IPS DF 6.9 (cell line): ENCODE data around the gene SRC.

Source experiments
- DNase-seq: peaks from one replicate; pipeline ENCODE4 v3.0.0-alpha.2; 2013; ENCODE audit warnings: low read depth, low spot score
- H3K27ac ChIP-seq: one replicate; pipeline ENCODE4 v1.5.1; 2013; ENCODE audit warnings: low read length, control low read depth
- H3K27me3 ChIP-seq: 2 replicates; pipeline ENCODE4 v1.6.1; 2013; ENCODE audit warnings: mild to moderate bottlenecking, low read length; ENCODE audit not compliant: control insufficient read depth, insufficient read depth
- H3K36me3 ChIP-seq: 2 replicates; pipeline ENCODE4 v1.6.1; 2013; ENCODE audit warnings: low read length; ENCODE audit not compliant: control insufficient read depth, insufficient read depth
- H3K4me1 ChIP-seq: 2 replicates; pipeline ENCODE4 v1.6.1; 2013; ENCODE audit warnings: low read length; ENCODE audit not compliant: control insufficient read depth, insufficient read depth
- H3K4me3 ChIP-seq: 2 replicates; pipeline ENCODE4 v1.5.1; 2013; ENCODE audit warnings: mild to moderate bottlenecking, low read length
- H3K9me3 ChIP-seq: 2 replicates; pipeline ENCODE4 v1.6.1; 2013; ENCODE audit warnings: low read length, inconsistent platforms; ENCODE audit not compliant: control insufficient read depth, insufficient read depth
- WGBS: extraction: QIAGEN DNeasy Blood & Tissue Kit; methylation state at CpG from one replicate; pipeline ENCODE4 v1.1.7; 2013; ENCODE audit warnings: mixed read lengths, missing lambda C conversion rate; ENCODE audit not compliant: insufficient read length, insufficient coverage; 5-methylcytosine and 5-hydroxymethylcytosine counted together

Gene SRC

DNA sequence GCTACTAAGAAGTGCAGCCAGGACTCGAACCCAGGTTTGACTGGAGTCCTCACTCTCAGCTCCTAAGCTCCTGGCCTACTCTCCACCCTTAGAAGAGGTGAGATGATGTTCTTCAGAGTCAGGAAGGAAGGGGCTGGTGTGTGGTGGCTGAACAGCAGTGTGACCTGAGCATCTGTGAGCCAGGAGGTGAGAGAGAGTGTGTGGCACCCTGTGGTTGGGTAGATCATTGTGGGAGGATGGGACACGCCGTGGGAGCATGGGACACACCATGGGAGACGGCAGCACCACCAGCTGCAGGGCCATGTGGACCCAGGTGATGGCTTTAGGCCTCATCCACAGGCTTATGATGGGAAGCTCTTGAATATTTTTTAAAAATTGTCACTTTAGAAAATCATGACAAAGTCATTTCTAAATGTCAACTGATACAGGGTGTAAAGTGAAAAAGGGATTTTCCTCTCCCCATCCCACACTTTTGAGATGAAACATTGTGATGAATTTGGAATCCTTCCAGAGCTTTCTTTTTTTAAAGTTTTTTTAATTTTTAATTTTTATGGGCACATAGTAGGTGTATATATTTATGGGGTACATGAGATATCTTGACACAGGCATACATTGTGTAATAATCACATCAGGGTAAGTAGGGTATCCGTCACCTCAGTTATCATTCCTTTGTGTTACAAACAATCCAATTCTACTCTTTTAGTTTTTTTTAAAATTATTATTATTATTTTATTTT, 31.6 kb downstream of the SRC start:
- H3K9me3 ChIP-seq = no peaks in the 10 kb centered on the region
- H3K4me1 ChIP-seq = peaks cover 4% of the 10 kb centered on the region
- H3K4me3 ChIP-seq = no peak overlapping the region
- no peaks in the 10 kb centered on the region for H3K27me3 ChIP-seq
- no CpG with 5 or more reads among the region's 5 CpGs for WGBS
- H3K27ac ChIP-seq = no peak overlapping the region
- no peaks in the 10 kb centered on the region; the same call in 1 of the 2 replicates for H3K36me3 ChIP-seq
- no peak for DNase-seq

DNA sequence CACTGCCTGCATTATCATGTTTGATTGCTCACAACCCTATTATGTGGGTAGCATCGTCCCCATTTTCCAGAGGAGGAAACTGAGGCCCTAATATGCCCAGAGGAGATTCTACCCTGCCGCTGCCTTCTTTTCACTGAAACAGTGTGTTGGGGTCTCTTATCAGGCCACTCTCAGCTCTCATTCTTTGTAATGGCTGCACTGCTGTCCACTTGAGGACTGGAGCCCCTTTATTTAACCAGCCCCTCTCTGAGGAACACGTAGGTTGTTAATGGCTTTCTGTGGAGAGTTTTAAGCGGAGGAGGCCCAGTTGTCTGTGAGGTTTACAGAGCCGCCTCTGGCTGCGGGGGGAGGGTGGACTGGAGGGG, 32.5 kb downstream of the SRC start:
- no peaks in the 10 kb centered on the region for H3K9me3 ChIP-seq
- H3K4me3 ChIP-seq = no peak overlapping the region
- no CpG with 5 or more reads among the region's 6 CpGs for WGBS
- H3K27ac ChIP-seq = no peak overlapping the region
- no peak for DNase-seq
- H3K4me1 ChIP-seq = peaks cover 4% of the 10 kb centered on the region
- H3K36me3 ChIP-seq = no peaks in the 10 kb centered on the region
- H3K27me3 ChIP-seq = no peaks in the 10 kb centered on the region

DNA sequence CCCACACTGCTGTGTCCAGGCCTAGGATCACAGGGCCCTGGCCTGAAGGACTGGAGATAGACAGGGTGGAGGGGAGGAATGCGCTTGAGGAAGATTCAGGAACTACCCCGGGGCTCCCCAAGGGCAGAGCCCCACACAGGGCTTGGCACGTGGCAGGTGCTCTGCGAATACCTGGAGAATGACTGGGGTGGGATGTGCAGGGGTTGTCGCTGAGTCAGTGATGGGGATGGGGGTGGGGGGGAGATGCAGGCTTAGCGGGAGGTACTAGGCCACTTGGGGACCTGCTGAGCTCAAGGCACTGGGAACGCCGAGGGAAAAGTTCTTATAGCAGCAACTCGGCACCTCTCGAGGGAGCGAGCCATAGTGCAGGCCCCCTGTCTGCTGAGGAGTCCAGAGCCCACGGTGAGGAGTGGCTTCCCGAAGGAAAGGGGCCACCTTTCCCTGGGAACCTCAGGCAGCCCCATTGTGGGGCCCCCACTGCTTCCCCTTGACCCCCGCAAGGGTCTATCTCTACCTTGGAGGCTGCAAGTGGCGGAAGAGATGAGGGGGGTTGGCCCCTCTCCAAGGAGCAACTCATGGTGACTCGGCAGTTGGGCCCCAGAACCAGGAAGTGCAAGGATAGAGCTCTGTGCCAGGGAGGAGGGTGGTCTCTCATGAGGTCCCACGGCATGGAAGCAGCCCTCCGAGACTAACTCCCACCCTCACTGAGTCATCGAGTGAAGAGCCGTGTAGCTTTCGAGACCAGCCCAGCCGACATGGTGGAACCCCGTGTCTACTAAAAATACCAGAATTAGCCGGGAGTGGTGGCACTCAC, 33.1 kb downstream of the SRC start:
- Histone ChIP-seq H3K36me3 (no peaks in the 10 kb centered on the region), H3K9me3 (no peaks in the 10 kb centered on the region), H3K4me3 (no peak overlapping the region), H3K27me3 (no peaks in the 10 kb centered on the region), H3K4me1 (peaks cover 4% of the 10 kb centered on the region), H3K27ac (no peak overlapping the region)
- no CpG with 5 or more reads among the region's 24 CpGs for WGBS
- DNase-seq = no peak

DNA sequence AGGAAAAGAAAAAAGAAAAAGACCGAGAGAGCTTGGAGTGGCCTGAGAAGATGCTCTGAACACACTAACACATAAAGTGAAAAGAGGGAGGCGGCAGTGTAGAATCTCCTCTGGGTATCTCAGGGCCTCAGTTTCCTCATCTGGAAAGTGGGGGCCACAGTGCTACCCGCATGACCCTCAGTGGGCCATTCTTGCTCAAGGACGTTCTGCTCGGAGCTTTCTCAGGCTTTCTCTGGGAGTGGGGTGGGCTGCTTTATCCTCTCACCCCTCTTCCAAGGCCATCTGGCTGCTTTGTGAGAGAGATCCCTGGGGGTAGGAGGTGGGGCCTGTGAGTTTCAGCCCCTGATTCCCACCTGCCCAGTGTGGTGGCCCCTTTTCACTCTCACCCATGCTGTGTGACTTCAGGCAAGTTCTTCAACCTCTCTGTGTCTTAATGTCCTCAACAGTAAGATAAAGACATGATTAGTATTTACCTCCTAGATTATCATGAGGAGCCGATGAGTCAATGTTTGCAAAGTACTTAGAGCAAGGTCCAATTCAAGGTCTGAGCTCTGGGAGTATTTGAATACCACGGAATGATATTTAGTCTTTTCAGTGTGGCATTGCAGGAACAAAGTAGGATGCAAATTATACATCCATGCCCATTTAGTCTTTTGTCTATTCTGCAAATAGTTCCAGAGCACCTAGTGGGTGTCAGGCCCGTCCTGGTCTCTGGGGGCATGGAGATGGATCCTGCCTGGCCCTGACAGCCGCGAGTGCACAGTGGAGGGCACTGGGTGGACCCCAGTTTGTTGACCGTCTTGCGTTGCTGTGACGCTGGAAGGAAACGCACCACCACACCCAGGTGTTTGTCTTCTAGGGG, 34.3 kb downstream of the SRC start:
- WGBS = no CpG with 5 or more reads among the region's 14 CpGs
- DNase-seq = no peak
- H3K4me3 ChIP-seq = no peak overlapping the region

DNA sequence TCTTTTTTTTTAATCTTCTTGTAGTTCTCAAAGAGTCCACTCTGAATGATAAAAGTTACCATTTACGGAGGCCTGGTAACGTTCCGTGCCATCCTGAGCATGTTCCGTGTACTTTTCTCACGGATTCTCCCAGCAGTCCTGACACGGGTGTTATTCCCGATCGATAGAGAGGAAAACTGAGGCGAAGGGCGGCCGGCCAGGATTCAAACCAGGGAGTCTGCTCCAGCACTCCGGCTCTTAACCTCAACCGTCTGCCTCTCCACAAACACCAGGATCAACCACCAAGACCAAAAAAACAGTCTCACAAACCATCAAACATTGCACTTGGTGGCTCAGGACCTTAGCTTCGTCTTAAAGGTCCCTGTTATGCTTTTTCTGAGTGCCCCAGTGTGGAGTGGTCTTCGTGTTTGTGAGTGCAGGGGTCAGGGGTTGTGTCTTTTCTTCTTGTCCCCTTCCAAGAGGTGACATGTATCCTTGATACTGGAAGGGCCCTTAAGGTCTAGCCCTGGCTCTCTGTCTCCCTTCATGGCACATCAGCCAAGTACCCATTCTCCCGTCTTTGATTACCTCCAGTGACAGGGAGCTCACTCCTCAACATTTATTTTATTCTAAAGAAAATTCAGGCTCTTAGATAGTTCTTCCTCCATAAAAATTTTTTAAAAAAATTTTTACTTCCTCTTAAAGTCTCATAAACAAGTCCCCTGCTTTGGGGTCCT, 35.1 kb downstream of the SRC start:
- Histone ChIP-seq H3K36me3 (peaks cover 4% of the 10 kb centered on the region), H3K27ac (no peak overlapping the region), H3K9me3 (no peaks in the 10 kb centered on the region), H3K27me3 (no peaks in the 10 kb centered on the region), H3K4me1 (peaks cover 4% of the 10 kb centered on the region), H3K4me3 (no peak overlapping the region)
- no peak for DNase-seq
- no CpG with 5 or more reads among the region's 16 CpGs for WGBS

More for the DNA sequence above, 34.3 kb downstream of the SRC start:
- Histone ChIP-seq H3K27me3 (no peaks in the 10 kb centered on the region), H3K27ac (no peak overlapping the region), H3K9me3 (no peaks in the 10 kb centered on the region), H3K4me1 (peaks cover 4% of the 10 kb centered on the region), H3K36me3 (no peaks in the 10 kb centered on the region)

DNA sequence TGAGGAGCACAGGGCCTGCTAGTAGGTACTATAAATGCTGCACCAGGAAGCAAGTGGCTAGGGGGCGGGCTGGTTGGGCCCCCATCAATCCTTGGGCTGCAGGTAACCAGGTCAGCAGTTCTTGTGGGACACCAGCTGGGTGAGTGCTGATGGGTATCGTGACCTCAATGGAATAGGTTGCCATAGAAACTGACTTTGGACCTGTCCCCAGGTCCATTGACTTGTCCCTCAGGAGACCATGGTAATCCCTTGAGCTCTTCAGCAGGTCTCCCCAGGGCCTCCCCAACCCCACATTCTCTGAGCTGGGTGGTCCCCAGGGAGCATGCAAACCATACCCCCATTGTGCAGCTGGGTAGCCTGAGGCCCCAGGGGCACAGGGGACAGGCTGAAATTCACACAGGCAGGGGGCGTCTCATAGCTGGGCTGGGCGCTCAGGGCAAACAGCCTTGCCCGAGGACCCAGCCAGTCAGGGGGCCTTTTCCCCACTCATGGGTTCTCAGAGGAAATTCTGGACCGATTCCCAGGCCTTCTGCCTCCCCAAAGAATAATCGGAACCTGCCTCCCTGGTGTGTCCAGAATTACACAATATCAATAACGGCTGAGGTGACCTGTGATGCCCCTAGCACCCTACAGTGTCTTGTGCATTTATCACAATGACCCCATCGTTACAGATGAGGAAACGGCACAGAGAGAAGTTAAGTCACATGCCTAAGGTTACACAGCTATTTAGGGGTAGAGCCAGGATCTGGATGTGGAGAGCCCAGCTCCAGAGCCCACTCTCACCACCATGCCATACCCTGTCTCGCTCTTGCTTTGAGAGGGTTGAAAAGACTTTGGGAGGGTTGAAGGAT, 35.9 kb downstream of the SRC start:
- Histone ChIP-seq H3K27me3 (no peaks in the 10 kb centered on the region), H3K36me3 (peaks cover 6% of the 10 kb centered on the region), H3K9me3 (no peaks in the 10 kb centered on the region), H3K4me3 (no peak overlapping the region), H3K4me1 (peaks cover 4% of the 10 kb centered on the region), H3K27ac (no peak overlapping the region)
- no peak for DNase-seq
- no CpG with 5 or more reads among the region's 11 CpGs for WGBS

DNA sequence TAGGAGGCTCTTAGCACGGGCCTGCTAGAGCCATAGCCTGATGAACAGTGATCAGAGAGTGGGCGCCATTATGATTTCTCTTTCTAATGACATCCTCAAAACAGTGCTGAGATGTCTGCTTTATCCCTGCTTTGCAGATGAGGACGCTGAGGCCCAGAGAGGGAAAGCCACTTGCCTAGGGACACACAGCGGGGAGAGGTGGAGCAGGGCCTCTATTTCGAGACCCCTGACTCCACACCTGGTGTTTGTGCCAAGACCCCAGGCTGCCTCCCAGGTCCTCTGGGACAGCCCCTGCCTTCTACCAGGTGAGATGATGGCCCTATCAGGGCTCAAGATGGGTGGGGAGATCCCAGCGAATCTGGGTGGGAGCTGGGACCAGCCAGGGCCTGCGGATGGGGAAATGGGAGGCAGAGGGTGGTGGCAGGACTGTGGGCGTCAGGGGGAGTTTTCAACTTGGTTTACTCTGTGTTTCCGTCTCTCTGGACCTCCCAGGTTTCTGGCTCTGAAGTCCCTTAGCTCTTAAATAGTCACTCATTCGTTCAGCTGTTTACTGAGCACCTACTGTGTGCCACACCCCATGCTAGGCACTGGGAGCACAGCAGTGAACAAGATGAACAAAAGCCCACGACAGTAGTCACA, 36.7 kb downstream of the SRC start:
- Histone ChIP-seq H3K36me3 (peaks cover 6% of the 10 kb centered on the region), H3K27me3 (no peaks in the 10 kb centered on the region), H3K4me3 (no peak overlapping the region), H3K9me3 (no peaks in the 10 kb centered on the region), H3K27ac (no peak overlapping the region), H3K4me1 (peaks cover 4% of the 10 kb centered on the region)
- no CpG with 5 or more reads among the region's 11 CpGs for WGBS
- no peak for DNase-seq

DNA sequence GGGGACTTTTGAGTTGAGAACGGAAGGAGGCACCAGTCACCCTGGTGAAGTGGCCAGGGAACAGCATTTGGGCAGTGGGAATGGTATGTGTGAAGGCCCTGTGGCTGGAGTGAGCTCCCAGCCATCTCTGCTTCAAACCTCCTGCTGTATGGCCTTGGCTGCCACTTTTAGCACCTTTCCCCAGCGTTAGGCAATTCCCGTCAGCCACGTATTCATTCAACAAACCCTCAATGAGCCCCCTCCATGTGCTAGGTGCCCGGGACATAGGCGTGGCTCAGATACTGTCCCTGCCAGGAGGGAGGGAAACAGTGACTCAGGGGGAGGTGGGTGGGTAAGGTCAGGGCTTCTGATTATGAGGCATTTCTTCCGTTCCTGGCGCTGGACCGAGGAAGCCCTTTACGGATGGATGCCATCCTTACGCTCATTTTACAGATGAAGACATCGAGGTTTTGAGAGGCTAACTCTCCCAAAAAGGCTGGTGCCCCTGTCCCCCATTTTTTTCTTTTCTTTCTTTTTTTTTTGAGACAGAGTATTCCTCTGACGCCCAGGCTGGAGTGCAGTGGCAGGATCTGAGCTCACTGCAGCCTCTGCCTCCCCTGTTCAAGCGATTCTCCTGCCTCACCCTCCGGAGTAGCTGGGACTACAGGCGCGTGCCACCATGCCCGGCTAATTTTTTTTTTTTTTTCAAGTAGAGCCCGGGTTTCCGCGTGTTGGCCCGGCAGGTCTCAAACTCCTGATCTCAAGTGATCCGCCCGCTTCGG, 37.5 kb downstream of the SRC start:
- no peak overlapping the region for H3K27ac ChIP-seq
- H3K36me3 ChIP-seq = peaks cover 6% of the 10 kb centered on the region
- no peaks in the 10 kb centered on the region for H3K9me3 ChIP-seq
- no peak for DNase-seq
- WGBS = no CpG with 5 or more reads among the region's 25 CpGs
- no peaks in the 10 kb centered on the region for H3K27me3 ChIP-seq
- no peak overlapping the region for H3K4me3 ChIP-seq
- H3K4me1 ChIP-seq = peaks cover 4% of the 10 kb centered on the region
